Lower leg skin (tissue), 3 donors: ENCODE measurements around the gene LTBP3.

Source experiments
- CTCF ChIP-seq, 3 donors: fragments of 450-650 bp; IDR thresholded peaks; one replicate each; pipeline ENCODE4 v1.5.1; 2016; ENCODE audit warnings: antibody characterized with exemption in 3 of 3, mild to moderate bottlenecking in 3 of 3, moderate library complexity in 2 of 3
- POLR2A ChIP-seq, 2 donors: fragments of 450-650 bp; IDR thresholded peaks; one replicate each; pipeline ENCODE4 v1.6.1; 2016 to 2017; ENCODE audit warnings: antibody characterized with exemption in 2 of 2, mild to moderate bottlenecking in 1 of 2, moderate library complexity in 1 of 2

GRCh38 chr11:65530157-65530496 is 28.0 kb downstream of the LTBP3 start:
- no peak for TF ChIP-seq CTCF (IDR thresholded peaks at IDR 0.05)
- TF ChIP-seq POLR2A (IDR thresholded peaks at IDR 0.05): no peak
